HG03575 (cell line): ENCODE measurements around the gene LIMK2.
"Not testable (repeated sequence)": the region's sequence is repeated elsewhere in the genome, so short reads cannot be mapped to it uniquely, and the experiment has no call there.

Source experiments
- ATAC-seq: cut with Tn5 transposase; IDR thresholded peaks from one replicate; pipeline ENCODE4 v1.9.1; 2021; ENCODE audit not compliant: unreplicated experiment, insufficient number of reproducible peaks, low FRiP score; ENCODE audit errors: extremely low read depth

Gene LIMK2

DNA sequence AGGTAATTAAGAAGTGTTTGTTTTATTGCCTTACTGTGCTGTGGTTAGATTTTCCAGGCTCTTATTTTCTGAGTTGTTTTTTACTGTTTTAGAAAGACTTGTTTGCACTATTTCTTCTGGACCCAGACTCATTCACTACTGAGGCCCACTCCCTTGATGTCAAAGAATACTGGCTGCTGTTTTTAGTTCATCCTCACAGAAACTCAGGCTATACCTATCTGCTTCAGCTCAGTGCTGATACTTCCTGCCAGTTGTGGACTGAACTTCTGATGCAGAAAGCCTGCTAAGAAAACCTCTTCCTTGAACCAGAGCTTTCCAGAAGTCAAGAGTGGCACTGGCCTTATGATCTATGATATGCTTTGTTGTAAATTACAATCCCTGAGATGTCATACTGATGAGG is 96.1 kb downstream of the LIMK2 start:
- ATAC-seq, result no peak

DNA sequence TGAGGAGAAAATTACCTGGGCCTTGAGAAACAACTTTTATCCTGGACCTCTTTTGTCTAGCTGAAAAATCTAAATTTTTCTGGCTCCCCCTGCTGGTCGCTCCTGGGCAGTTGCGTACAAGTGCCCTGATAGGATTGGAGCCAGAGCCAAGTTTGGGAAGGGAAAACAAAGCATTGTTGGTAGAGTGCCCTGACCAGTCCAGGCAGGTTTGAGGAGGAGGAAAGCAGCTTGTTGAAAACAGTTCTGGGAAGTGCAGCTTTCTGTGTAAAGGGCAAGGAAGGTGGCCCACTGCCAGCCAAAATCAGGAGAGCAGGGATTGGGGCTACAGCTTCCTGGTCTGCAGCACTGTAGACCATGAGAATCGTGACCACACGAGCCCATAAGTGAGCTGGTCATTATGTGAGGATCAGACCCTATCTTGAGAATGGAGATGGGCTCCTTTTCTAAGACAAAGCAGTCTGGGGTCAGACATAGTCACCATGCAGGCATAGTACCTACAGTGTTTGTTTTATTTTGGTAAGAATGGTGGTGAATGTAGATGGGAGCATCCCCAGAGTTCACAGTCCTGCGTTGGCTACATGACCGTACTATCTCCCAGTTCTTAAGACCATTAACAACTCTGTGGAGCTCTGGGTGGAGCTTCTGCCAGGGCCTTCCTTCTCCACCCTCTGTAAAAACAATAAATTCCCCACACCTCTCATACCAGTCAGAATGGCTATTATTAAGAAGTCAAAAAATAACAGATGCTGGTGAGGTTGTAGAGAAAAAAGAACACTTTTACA is 101.5 kb downstream of the LIMK2 start:
- ATAC-seq, result no peak

- ATAC-seq, result not testable (repeated sequence)
Observed at GRCh38 chr22:31314220-31314619, 102.1 kb downstream of the LIMK2 start.

GRCh38 chr22:31321421-31321820 is 109.3 kb downstream of the LIMK2 start:
- ATAC-seq, result no peak

DNA sequence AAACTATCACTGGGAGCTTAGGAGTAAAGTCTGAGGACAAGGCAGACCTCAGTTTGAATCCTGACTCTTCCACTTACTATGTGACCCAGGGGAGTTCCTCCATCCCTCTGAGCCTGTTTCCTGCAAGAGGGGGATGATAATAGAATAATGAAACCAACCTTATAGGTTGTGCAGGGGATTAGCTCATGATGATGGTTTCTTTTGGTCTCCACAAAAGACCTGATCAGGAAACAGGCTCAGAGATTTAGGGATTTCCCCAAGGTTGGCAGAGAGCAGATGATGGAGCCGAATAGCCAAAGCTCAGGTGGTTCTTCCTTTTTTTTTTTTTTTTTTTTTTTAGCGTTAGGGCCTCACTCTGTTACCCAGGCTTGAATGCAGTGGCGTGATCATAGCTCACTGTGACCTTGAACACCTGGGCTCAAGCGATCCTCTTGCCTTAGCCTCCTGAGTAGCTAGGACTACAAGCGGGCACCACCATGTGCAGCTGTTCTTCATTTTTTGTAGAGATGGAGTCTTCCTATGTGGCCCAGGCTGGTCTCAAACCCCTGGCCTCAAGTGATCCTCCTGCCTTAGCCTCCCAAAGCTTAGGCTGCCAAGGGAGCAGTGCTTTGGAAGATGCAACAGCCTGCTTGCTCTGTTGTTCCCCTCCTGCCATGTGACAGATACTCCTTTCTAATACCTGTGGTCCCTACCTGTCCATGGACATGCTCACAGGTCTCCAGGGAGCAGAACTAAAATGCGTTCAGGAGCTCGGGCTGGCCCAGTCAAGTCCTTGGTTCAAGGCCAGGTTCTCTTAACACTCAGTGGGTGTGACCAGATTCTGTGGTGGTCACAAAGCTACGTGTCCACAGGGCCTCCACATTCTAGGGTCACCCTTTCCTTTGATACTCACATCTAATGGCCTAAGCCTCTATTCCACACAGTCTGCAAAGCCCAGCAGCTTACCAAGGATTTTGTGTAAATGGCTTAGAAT is 111.8 kb downstream of the LIMK2 start:
- no peak for ATAC-seq

DNA sequence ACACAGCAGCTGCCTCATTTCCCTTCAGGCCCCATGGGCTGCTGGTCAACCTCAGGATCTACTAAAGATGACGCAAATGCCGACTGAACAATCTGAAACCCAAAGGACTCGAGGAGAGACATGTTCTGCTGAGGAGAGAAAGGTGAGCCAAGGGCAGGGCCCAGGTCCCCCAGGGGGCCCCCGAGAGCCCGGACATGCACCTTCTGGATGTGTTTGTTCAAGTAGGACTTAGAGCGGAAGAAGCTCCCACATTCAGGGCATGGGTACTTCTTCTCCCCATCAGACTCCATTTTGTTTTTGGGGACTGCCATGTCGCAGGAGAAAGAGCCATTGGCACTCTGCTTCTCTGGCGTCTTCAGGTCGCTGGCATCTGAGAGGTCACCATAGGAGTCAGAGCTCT is 114.8 kb downstream of the LIMK2 start:
- ATAC-seq, result no peak

DNA sequence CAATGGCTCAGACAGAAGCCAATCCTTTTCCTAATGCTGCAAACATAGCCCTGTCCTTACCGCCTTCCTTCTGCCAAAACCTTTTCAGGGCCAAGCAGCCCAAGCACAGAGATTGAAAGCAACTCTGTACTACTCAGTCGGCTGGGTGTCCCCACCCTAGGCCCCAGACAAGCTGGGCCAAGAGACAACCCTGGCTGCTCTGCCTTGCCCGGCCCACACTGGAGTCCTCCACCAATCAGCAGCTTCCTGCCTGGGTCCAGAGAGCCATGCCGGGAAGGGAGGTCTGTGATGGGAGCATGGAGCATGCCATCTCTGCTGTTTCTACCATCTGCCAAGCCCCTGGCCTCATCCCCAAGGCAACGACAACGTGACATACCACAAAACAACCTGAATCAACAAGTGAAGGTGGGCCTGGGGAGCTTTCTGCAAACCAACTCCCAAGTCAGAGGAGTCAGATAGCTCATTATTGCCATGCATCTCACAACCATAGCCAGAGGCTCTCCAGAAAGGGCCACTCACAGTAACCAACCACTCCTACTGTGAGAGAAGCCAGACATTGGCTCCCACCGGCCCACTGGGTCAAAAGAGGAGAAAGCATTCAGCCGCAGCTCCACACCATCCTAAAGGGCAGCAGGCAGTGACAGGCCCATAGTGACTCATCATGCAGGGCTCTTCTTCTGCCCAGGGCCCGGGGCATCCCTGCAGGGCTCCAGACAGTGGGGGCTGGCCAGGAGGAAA is 115.9 kb downstream of the LIMK2 start:
- no peak for ATAC-seq

DNA sequence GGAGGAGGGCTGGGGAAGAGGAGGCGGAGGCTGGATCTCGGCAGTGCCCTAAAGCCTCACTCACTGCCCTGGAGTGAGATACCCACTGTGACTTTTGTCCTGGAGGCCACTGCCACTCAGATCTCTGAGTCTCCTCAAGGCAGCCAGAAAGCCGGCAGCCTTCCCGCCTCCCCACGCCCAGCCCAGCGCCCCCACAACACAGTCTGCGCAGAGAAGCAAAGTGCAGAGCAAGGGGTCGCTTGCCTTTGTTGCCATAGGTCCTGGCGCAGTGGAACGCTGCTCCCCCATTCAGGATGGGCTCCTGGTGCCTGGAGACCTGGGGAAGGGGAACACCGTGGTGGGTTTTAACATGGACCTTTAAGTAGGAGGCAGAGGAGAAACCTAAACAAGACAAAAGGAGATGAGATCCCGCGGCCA is 116.5 kb downstream of the LIMK2 start:
- ATAC-seq, result no peak

GRCh38 chr22:31329029-31329428 is 116.9 kb downstream of the LIMK2 start:
- ATAC-seq, result no peak
